Large intestine (tissue), 3 donors: ENCODE results near the gene IFIT1B. TPM values are rescaled to one million over a fixed set of nuclear protein-coding genes. Genes with fewer than 3 reads are reported as not detected.
A peak's percentile ranks its signal among the peaks of the same experiment; 100 is the strongest.
"Not testable (repeated sequence)": the region's sequence is repeated elsewhere in the genome, so short reads cannot be mapped to it uniquely, and the experiment has no call there.

Experiments used
- DNase-seq, 2 donors: peaks; one replicate each; pipeline versions ENCODE4 v3.0.0 to v3.0.0-alpha.2; 2013
- H3K27ac ChIP-seq: one replicate; pipeline ENCODE4 v1.5.1; 2013; ENCODE audit warnings: low read length
- H3K27me3 ChIP-seq: 2 replicates; pipeline ENCODE4 v1.6.1; 2013; ENCODE audit warnings: low read length; ENCODE audit not compliant: control insufficient read depth, insufficient read depth
- H3K36me3 ChIP-seq: 2 replicates; pipeline ENCODE4 v1.6.1; 2013; ENCODE audit warnings: low read length; ENCODE audit not compliant: control insufficient read depth, insufficient read depth
- H3K4me1 ChIP-seq: one replicate; pipeline ENCODE4 v1.6.1; 2013; ENCODE audit warnings: low read length; ENCODE audit not compliant: control insufficient read depth, insufficient read depth
- H3K4me3 ChIP-seq: one replicate; pipeline ENCODE4 v1.5.1; 2013; ENCODE audit warnings: low read length
- H3K9me3 ChIP-seq: one replicate; pipeline ENCODE4 v1.6.1; 2013; ENCODE audit warnings: mild to moderate bottlenecking, low read depth, low read length, moderate library complexity; ENCODE audit not compliant: control insufficient read depth
- WGBS: methylation state at CpG from one replicate; pipeline ENCODE4 v1.1.5; 2013; ENCODE audit warnings: low lambda C conversion rate; ENCODE audit not compliant: insufficient coverage; 5-methylcytosine and 5-hydroxymethylcytosine counted together
- polyA plus RNA-seq: library from polyadenylated mRNA; unstranded; fragments of 120-200 nt; gene quantifications from one replicate; pipeline ENCODE4 v1.2.1, GENCODE V29; 2013

IFIT1B gene
- polyA plus RNA-seq, 1 donor: 0.34 TPM

GRCh38 chr10:89382757-89383156, 4.9 kb downstream of the IFIT1B start:
- no peaks in the 10 kb centered on the region for H3K4me1 ChIP-seq
- no peaks in the 10 kb centered on the region for H3K27me3 ChIP-seq
- no peak overlapping the region for H3K27ac ChIP-seq
- H3K36me3 ChIP-seq: no peaks in the 10 kb centered on the region
- no peak for DNase-seq
- no CpG with 5 or more reads among the region's 1 CpG for WGBS
- no peak overlapping the region for H3K4me3 ChIP-seq
- no peaks in the 10 kb centered on the region for H3K9me3 ChIP-seq

GRCh38 chr10:89384474-89385340, 6.9 kb downstream of the IFIT1B start:
- H3K4me1 ChIP-seq: no peaks in the 10 kb centered on the region
- WGBS: 100% methylated on average over 1 of the region's 4 CpGs
- no peak for DNase-seq
- H3K4me3 ChIP-seq: no peak overlapping the region
- no peaks in the 10 kb centered on the region for H3K27me3 ChIP-seq
- no peak overlapping the region for H3K27ac ChIP-seq
- H3K36me3 ChIP-seq: no peaks in the 10 kb centered on the region
- H3K9me3 ChIP-seq: no peaks in the 10 kb centered on the region

GRCh38 chr10:89388806-89389205, 10.9 kb downstream of the IFIT1B start:
- Histone ChIP-seq H3K9me3 (no peaks in the 10 kb centered on the region), H3K4me1 (peaks cover 12% of the 10 kb centered on the region), H3K4me3 (no peak overlapping the region), H3K27me3 (no peaks in the 10 kb centered on the region), H3K27ac (no peak overlapping the region), H3K36me3 (no peaks in the 10 kb centered on the region)
- DNase-seq: no peak
- WGBS: no CpG with 5 or more reads among the region's 2 CpGs

- H3K27ac ChIP-seq: no peak overlapping the region
- H3K27me3 ChIP-seq: no peaks in the 10 kb centered on the region
- 100% methylated on average over 1 of the region's 1 CpG for WGBS
- H3K4me1 ChIP-seq: peaks cover 12% of the 10 kb centered on the region
- no peak overlapping the region for H3K4me3 ChIP-seq
- no peaks in the 10 kb centered on the region for H3K9me3 ChIP-seq
- no peaks in the 10 kb centered on the region for H3K36me3 ChIP-seq
- DNase-seq: no peak
These were observed 11.4 kb downstream of the IFIT1B start for GRCh38 chr10:89389254-89389653.

- peaks cover 12% of the 10 kb centered on the region for H3K4me1 ChIP-seq
- H3K27me3 ChIP-seq: no peaks in the 10 kb centered on the region
- no peak for DNase-seq
- no peaks in the 10 kb centered on the region for H3K9me3 ChIP-seq
- no peaks in the 10 kb centered on the region for H3K36me3 ChIP-seq
- 83% methylated on average over 5 of the region's 5 CpGs for WGBS
- no peak overlapping the region for H3K27ac ChIP-seq
- H3K4me3 ChIP-seq: no peak overlapping the region
These were observed 12.8 kb downstream of the IFIT1B start for GRCh38 chr10:89390476-89391225.

GRCh38 chr10:89391226-89391576, 13.3 kb downstream of the IFIT1B start:
- not testable (repeated sequence) for H3K36me3 ChIP-seq, H3K4me3 ChIP-seq, H3K27ac ChIP-seq, DNase-seq, H3K9me3 ChIP-seq, H3K27me3 ChIP-seq
- H3K4me1 ChIP-seq: peaks cover 12% of the 10 kb centered on the region
- WGBS: 100% methylated on average over 2 of the region's 4 CpGs

- DNase-seq: peak; percentile 83 to 86
- WGBS: no CpG with 5 or more reads among the region's 8 CpGs
These were observed 14.3 kb downstream of the IFIT1B start, which contains the start of gene IFIT1 for GRCh38 chr10:89391907-89392756. IFIT1 (plus strand) TSS chr10:89392623; CDS start chr10:89392713, 90 bp downstream.

GRCh38 chr10:89392974-89393373, 15.1 kb downstream of the IFIT1B start:
- Histone ChIP-seq H3K36me3 (no peaks in the 10 kb centered on the region), H3K4me3 (peak overlapping the region; percentile 45), H3K27me3 (no peaks in the 10 kb centered on the region), H3K9me3 (no peaks in the 10 kb centered on the region), H3K4me1 (peaks cover 12% of the 10 kb centered on the region), H3K27ac (peak overlapping the region; percentile 63)
- DNase-seq: peak; percentile 56 to 61
- no CpG with 5 or more reads among the region's 2 CpGs for WGBS

More at GRCh38 chr10:89391907-89392756, 14.3 kb downstream of the IFIT1B start, which contains the start of gene IFIT1:
- Histone ChIP-seq H3K36me3 (no peaks in the 10 kb centered on the region), H3K27ac (peak within 1 kb of the TSS; percentile 63), H3K4me3 (peak within 1 kb of the TSS; percentile 45), H3K27me3 (no peaks in the 10 kb centered on the region), H3K4me1 (peaks cover 12% of the 10 kb centered on the region), H3K9me3 (no peaks in the 10 kb centered on the region)

GRCh38 chr10:89393898-89394297, 16.0 kb downstream of the IFIT1B start:
- H3K4me1 ChIP-seq: peaks cover 12% of the 10 kb centered on the region
- H3K9me3 ChIP-seq: no peaks in the 10 kb centered on the region
- WGBS: no CpG with 5 or more reads among the region's 3 CpGs
- DNase-seq: no peak
- no peaks in the 10 kb centered on the region for H3K27me3 ChIP-seq
- H3K4me3 ChIP-seq: no peak overlapping the region
- no peaks in the 10 kb centered on the region for H3K36me3 ChIP-seq
- peak overlapping the region; percentile 63 for H3K27ac ChIP-seq

GRCh38 chr10:89395141-89395540, 17.3 kb downstream of the IFIT1B start:
- Histone ChIP-seq H3K27ac (no peak overlapping the region), H3K4me1 (peaks cover 12% of the 10 kb centered on the region), H3K9me3 (no peaks in the 10 kb centered on the region), H3K27me3 (no peaks in the 10 kb centered on the region), H3K36me3 (no peaks in the 10 kb centered on the region), H3K4me3 (no peak overlapping the region)
- no CpG with 5 or more reads among the region's 2 CpGs for WGBS
- no peak for DNase-seq
